H7 (cell line): ENCODE data around the gene ALKBH8. TPM values are rescaled to one million over a fixed set of nuclear protein-coding genes. Genes with fewer than 3 reads are reported as not detected.
A peak's percentile ranks its signal among the peaks of the same experiment; 100 is the strongest.
"Not testable (repeated sequence)": the region's sequence is repeated elsewhere in the genome, so short reads cannot be mapped to it uniquely, and the experiment has no call there.

Experiments used
- DNase-seq: peaks from one replicate; pipeline ENCODE4 v3.0.0; 2012
- H3K27me3 ChIP-seq: 2 replicates; pipeline ENCODE4 v1.6.0; 2011; ENCODE audit warnings: mild to moderate bottlenecking, low read length; ENCODE audit not compliant: control insufficient read depth, insufficient read depth
- H3K36me3 ChIP-seq: replicated peaks from 2 replicates; pipeline ENCODE4 v1.5.1; 2011; ENCODE audit warnings: low read length; ENCODE audit not compliant: control insufficient read depth, insufficient read depth
- H3K4me3 ChIP-seq: 2 replicates; pipeline ENCODE4 v1.5.1; 2011; ENCODE audit warnings: low read depth, mild to moderate bottlenecking, control low read depth, low read length, moderate library complexity; ENCODE audit not compliant: insufficient read depth
- total RNA-seq: library from RNA; depleted of rRNA; stranded (reverse); fragments of >200 nt; shearing (Covaris generic); gene quantifications from 2 replicates; pipeline ENCODE4 v1.2.3, GENCODE V29; 2014

ALKBH8 gene
- total RNA-seq, 1 experiment from 2014 or later: 5.3 TPM

DNA sequence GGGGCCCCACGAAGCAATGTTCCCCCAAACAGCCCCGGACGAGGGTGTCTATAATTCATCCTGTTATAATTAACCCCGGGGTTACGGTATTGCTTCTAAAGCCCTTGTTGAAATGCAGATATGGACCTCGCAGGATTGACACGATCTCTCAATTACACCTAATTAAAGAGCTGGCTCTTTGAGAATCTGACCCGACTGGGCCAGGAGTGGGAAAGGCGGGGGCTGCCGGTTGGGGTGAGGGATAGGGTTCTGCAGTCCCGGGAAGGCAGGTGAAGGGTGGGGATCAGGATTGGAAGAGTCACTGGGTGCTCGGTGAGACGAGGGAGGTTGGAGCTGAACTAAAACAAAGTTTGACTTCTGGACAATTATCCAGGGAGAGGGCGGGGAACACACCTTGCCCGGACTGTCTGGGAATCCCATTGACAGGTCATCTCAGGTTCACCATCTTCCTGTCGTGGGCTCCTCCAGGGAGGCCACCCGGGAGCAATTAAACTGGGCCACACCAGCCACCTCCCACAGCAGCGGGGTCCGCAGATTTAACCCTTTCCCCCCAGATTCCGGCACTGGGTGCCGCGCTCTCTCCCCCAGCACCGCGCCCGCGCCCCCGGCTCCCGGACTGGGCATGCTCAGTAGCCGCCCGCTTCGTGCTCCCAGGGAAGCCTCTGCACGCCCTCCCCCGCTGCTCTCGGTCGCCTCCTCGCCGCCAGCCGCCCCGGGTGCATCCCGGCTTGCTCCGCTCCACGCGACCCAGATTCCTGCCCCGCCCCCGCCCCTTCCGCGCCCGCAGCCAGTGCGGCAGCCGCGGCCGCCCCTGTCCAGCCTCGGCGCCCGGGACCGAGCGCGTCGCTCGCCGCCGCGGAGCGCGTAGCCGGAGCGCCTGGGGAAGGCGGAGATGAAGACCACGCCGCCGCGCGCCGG, 25.2 kb upstream of the ALKBH8 start, which contains the start of gene ELMOD1:
ELMOD1 (plus strand) TSS at position 688 of the 918 bp plus-strand sequence. CDS start 27,043 bp downstream, outside the sequence.
- peak within 1 kb of the TSS; percentile 59 for H3K4me3 ChIP-seq
- H3K27me3 ChIP-seq: peaks cover 68% of the 10 kb centered on the region
- H3K36me3 ChIP-seq: no peaks in the 10 kb centered on the region
- DNase-seq: peak; percentile 87

DNA sequence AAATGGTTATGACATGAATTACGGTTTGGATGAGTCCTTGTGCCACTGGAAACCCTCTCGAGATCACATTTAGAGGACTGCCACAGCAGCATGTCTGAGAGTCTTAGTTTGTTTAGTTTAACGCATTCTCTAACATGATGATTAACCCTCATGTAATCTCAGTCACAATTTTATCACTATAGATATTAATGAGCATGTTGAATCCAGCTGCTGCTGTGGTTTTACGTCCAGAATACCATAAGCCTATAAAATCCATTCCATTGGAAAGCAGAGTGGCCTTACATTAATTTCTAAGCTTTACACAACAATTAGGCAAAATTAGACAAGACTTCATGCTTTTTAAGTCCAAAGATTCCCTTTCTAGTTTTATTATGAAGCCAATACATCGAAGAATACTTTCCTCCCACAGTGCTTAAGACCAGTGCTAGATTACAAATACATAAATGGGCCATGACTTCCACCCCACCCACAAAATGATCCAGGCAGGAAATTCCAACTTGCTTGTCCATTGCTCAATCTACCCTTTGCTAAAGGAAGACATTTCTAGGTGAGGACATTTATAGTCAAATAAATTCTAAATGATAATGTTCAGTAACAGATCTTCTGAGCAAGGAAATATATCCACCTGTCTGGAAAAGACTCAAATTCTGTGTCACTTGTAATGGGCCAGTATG, 21.9 kb upstream of the ALKBH8 start:
- peaks cover 52% of the 10 kb centered on the region for H3K27me3 ChIP-seq
- no peak overlapping the region for H3K4me3 ChIP-seq
- H3K36me3 ChIP-seq: no peaks in the 10 kb centered on the region
- DNase-seq: no peak

DNA sequence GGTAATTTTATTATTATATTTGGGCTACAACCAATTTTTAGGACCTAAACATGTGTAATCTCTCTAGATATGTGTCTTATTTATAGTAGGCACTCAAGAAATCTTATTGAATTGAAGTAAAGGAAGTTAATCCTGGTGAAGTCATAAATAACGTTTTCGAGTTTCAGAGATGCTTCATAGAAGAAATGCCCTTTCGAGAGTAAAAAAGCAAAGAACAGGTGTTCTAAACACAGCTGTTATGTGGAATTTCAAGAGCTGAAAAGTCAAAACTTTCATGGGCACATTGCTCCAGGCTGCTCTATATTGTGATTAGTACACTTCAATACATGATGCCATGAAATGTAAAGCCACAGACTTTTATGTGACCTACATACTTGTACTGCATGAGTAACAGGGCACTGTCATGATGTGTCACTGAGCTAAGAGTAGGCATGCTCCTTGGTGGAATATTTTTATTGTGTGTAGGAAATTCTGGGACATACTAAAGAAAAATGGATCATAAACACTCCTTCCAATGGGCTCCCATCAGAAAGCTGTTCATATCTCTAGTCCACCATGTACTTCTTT, 18.2 kb upstream of the ALKBH8 start:
- Histone ChIP-seq H3K27me3 (peaks cover 16% of the 10 kb centered on the region), H3K4me3 (no peak overlapping the region), H3K36me3 (no peaks in the 10 kb centered on the region)
- DNase-seq: no peak

DNA sequence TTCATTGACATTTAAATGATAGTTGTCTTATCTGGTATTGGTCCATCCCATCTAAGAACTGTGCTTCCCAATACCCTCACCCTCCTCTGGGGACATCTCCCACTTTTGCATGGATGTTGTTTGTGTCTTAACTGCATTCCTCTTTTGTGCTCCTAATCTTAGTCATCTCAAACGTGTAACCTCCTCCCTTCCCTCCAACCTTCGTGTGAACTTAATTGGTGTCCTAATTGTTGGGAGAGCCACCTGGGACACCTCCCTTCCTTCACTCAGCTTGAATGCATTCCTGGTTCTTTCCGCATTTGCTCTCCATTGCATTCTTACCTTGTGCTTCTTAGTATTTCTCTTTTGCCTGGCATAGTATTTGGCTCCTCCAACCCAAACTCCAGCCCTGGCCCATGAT, 15.6 kb upstream of the ALKBH8 start:
- no peaks in the 10 kb centered on the region; the same call in 1 of the 2 replicates for H3K27me3 ChIP-seq
- no peaks in the 10 kb centered on the region for H3K36me3 ChIP-seq
- peak; percentile 8 for DNase-seq
- no peak overlapping the region for H3K4me3 ChIP-seq

DNA sequence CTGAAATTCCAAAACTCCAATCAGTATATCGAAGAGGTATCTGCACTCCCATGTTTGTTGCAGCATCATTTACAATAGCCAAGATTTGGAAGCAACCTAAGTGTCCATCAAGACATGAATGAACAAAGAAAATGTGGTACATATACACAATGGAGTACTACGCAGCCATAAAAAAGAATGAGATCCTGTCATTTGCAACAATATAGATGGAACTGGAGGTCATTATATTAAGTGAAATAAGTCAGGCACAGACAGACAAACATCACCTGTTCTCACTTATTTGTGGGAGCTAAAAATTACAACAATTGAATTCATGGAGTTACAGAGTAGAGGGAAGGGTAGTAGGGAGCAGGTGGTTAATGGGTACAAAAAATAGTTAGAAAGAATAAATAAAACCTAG, 13.6 kb upstream of the ALKBH8 start:
- H3K4me3 ChIP-seq, H3K36me3 ChIP-seq, DNase-seq, H3K27me3 ChIP-seq: not testable (repeated sequence)

DNA sequence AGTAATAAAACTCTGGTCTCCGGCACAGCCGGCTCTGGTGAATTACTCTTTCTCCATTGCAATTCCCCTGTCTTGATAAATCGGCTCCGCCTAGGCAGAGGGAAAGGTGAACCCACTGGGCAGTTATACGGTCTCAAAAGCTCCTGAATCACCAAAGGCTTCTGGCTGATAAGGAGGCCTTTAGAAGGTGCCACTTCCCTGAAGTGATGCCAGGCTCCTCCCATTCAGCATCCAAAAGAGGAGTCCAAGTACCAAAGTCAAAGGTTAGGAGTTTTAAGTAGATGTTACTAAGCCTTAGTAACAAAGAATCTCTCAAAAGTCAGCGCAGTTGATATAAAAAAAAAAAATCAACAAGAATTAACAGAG, 11.8 kb upstream of the ALKBH8 start:
- Histone ChIP-seq H3K4me3 (no peak overlapping the region), H3K27me3 (no peaks in the 10 kb centered on the region), H3K36me3 (no peaks in the 10 kb centered on the region)
- DNase-seq: no peak

DNA sequence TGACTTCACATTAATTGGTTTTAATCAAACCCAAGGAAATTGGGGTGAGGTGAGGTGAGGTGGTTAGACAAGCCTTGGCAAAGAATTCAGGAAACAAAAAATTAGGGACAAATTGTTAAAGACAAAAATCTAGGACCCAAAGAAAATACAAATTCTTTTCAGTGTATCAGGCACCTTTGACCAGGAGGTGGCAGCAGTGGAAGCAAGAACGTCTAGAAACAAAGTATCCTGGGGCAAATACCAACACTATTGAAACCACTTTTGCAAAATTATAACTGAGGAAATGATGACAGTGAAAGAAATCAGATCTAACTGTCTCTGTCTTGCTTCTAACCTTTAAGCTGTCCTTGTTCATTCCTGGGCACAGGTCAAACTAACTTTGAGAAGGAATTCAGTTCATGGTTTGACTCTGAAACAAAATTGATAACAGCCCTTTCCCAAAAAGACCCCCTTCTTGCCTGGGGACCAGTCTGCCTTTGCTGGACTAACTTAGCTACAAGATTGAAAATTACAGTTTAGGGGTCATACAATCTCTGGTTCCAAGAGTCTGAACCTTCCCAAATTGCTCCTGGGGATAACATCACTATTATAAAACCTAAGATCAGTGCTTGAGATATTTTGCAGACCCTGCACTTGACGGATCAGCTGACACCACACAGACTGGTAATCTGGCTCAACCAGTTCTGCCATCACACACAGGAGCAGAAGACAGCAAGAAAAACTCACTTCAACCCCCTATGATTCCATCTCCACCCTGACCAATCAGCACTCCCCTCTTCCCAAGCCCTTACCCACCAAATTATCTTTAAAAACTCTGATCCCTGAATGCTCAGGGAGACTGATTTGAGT, 11.2 kb upstream of the ALKBH8 start:
- not testable (repeated sequence) for H3K27me3 ChIP-seq, H3K36me3 ChIP-seq, H3K4me3 ChIP-seq
- peak; percentile 56 for DNase-seq

DNA sequence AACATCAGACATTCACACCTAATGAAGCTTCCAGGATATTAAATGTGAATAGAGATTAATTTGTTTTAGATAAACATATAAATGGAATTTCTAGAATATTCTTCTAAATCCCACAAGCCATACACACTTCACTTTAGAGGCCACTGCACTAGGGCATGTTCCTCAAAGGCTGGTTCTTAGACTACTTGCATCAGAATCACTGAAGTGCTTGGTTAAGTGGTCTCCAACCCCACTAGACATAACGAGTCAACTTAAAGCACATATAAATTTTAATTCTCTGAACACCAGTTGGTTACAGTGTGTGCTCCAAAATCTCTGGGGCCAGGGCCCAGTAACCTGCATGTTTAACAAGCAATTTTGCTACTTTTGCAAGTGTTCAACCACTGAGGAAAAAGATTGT, 7.9 kb upstream of the ALKBH8 start:
- Histone ChIP-seq H3K4me3 (no peak overlapping the region), H3K27me3 (no peaks in the 10 kb centered on the region), H3K36me3 (no peaks in the 10 kb centered on the region)
- DNase-seq: no peak

DNA sequence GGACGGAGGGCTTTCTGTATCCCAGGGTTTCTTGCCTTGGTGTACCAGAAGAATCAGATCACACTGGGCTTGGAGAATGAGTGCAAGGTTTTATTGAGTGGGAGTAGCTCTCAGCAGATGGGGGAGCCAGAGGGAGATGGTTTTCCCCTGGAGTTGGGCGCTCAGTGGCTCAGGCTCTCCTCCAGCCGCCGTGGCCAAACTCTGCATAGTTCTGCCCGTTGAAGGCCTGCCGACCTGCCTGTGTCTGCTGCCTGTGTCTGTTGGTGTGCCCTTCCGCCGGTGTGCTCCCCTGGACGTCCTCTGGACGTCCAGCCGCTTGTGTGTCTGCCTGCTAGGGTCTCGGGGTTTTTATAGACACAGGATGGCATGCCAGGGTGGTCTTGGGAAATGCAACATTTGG, 4.5 kb upstream of the ALKBH8 start:
- Histone ChIP-seq H3K4me3 (no peak overlapping the region), H3K27me3 (no peaks in the 10 kb centered on the region), H3K36me3 (no peaks in the 10 kb centered on the region)
- no peak for DNase-seq

DNA sequence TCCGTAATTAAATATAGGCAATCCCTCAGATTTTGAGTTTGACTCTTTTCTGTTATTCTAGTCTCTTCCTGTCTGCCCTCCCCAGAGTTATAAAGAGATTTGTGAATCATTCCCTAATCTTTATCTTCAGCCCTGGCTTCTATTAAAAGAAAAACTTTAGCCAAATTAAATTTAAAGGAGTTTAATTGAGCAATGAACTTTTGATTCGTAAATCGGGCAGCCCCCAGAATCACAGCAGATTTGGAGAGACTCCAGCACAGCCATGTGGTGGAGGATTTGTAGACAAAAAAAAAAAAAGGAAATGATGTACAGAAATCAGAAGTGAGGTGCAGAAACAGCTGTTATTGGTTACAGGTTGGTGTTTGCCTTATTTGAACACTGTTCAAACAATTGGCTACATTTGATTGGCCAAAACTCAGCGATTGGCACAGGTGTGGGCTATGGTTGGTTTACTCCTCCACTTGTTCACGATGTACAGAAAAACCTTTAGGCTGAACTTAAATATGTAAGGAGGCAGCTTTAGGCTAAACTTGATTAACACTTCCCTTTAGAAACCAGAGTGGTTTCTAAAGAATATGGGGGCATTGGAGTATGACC, 2.3 kb upstream of the ALKBH8 start:
- Histone ChIP-seq H3K27me3 (no peaks in the 10 kb centered on the region), H3K4me3 (no peak overlapping the region), H3K36me3 (no peaks in the 10 kb centered on the region)

DNA sequence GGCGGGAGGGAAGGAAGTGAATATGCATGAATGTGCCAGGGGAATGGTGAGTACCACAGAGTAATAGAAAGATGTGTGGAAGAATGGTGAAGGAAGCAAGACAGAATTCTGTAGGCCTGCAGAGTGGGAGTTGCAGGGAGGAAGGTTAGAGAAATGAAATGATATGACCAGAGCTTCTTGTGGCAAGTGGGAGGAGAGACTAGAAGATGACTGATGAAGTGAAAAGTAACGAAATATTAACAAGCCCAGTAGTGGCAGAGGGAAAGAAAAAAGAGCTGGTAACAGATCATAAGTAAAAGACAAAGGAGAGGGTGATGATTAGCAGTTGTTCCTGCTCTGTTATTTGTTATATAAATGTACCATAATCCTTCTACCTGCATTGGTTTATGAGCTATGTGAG, 1.0 kb upstream of the ALKBH8 start:
- no peak for DNase-seq
- no peaks in the 10 kb centered on the region for H3K36me3 ChIP-seq
- no peak overlapping the region for H3K4me3 ChIP-seq
- H3K27me3 ChIP-seq: no peaks in the 10 kb centered on the region

More for the DNA sequence above, 2.3 kb upstream of the ALKBH8 start:
- no peak for DNase-seq

DNA sequence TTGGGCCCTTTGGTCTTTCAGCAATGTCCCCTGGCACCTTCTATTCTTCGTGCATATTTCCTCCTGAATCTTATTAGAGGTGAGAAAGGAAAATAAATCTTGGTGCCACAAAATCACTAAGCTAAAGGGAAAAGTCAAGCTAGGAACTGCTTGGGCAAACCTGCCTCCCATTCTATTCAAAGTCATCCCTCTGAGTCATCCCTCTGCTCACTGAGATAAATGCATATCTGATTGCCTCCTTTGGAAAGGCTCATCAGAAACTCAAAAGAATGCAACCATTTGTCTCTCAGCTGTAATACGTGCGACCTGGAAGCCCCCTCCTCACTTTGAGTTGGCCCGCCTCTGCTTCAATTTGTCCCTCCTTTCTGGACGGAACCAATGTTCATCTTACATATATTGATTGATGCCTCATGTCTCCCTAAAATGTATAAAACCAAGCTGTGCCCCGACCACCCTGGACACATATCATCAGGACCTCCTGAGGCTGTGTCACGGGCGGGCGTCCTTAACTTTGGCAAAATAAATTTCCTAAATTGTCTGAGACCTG, 493 bp upstream of the ALKBH8 start:
- not testable (repeated sequence) for H3K27me3 ChIP-seq, DNase-seq, H3K36me3 ChIP-seq
- peak overlapping the region; percentile 97 for H3K4me3 ChIP-seq

DNA sequence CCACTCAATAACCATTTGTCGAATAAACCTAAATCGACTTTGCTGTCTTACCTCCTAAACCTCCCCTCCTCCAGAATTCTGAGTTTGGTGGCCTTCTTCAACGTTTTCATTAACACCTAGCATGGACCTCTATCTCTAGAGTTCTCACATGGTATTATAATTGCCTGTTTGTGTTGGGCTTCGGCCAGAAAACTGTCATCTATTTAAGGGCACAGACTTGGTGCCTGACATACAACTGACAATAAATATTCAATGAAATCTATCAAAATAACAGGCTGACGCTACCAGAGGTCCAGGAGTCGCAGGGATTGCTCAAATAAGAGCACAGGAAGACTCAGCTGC, 687 bp downstream of the ALKBH8 start:
- Histone ChIP-seq H3K4me3 (peak overlapping the region; percentile 97), H3K27me3 (no peaks in the 10 kb centered on the region), H3K36me3 (no peaks in the 10 kb centered on the region)
- DNase-seq: no peak

DNA sequence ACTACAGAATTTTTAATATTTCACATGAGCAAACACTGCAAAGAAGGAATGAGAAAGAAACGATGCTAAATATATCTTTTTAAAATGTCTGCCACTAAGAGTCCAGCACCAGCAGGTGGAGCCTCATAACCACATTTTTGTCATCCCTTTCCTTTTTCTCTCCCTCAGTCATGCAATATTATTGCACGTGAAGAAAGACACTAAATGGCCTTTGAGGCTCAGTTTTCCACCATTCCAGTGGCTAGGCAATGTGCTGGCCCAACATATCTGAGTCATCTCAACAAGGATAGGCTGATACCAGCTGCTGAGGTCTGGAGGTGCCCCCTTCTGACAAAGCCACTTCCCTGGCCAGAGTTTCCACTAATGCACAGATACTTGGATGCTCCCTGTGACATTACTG, 1.8 kb downstream of the ALKBH8 start:
- Histone ChIP-seq H3K36me3 (no peaks in the 10 kb centered on the region), H3K4me3 (no peak overlapping the region), H3K27me3 (no peaks in the 10 kb centered on the region)
- no peak for DNase-seq
